ENCODE measurements around the gene CABP1. TPM values are rescaled to one million over a fixed set of nuclear protein-coding genes. Genes with fewer than 3 reads are reported as not detected.
A peak's percentile ranks its signal among the peaks of the same experiment; 100 is the strongest.

Gene CABP1
- total and polyA plus RNA-seq, 7 donors: 0.60 to 1.8 (median 1.6) TPM

DNA sequence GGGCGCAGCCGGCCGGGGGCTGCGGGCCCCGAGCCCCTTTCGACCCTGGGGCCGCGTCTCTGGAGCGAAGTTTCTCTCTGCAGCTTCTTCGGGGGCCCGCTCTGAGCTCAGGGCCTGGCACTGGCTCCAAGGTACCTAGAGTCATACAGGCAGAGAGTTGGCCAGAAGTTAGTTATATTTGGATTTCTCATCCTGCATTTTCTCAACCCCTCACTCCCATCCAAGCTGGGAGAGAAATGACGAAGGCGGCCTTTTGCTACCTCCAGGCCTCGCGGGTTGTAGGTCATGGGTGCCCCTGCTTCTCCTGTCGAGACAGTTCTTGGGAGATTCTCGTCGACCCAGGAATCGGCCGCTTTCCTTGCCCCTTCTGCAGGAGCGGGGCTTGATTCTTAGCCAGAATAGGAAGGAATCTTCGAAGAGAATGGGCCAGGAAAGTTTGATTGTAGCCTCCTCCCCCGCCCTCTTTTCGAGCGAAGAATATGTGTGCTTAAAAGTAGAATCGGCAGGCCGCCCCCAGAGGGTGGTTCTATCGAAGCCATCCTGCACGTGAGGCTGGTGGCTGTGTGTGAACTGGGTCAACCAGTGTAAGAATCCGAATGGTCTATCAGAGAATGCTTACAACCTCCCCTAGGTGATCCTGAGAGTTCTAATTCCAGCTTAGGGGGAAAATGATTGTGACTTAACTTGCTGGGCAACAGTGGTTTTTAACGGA lies 47.3 kb downstream of the CABP1 start:
- Histone ChIP-seq H3K9me3 (no peaks in the 10 kb centered on the region), H3K36me3 (no peaks in the 10 kb centered on the region), H3K4me1 (peaks cover 0 to 60% (median 48%) of the 10 kb centered on the region in 4 donors), H3K27ac (peak overlapping the region; percentile 92 to 97 (median 94)), H3K27me3 (no peaks in the 10 kb centered on the region), H3K4me3 (peak overlapping the region; percentile 77 to 100 (median 89))
- TF ChIP-seq POLR2A (IDR thresholded peaks at IDR 0.05): no peak
- TF ChIP-seq EP300 (IDR thresholded peaks at IDR 0.05): no peak
- TF ChIP-seq POLR2AphosphoS5 (IDR thresholded peaks at IDR 0.05): no peak
- TF ChIP-seq, protein P1, sequence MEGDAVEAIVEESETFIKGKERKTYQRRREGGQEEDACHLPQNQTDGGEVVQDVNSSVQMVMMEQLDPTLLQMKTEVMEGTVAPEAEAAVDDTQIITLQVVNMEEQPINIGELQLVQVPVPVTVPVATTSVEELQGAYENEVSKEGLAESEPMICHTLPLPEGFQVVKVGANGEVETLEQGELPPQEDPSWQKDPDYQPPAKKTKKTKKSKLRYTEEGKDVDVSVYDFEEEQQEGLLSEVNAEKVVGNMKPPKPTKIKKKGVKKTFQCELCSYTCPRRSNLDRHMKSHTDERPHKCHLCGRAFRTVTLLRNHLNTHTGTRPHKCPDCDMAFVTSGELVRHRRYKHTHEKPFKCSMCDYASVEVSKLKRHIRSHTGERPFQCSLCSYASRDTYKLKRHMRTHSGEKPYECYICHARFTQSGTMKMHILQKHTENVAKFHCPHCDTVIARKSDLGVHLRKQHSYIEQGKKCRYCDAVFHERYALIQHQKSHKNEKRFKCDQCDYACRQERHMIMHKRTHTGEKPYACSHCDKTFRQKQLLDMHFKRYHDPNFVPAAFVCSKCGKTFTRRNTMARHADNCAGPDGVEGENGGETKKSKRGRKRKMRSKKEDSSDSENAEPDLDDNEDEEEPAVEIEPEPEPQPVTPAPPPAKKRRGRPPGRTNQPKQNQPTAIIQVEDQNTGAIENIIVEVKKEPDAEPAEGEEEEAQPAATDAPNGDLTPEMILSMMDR (IDR thresholded peaks at IDR 0.05): no peak
- 0 to 1% methylated on average over 31 of the region's 31 CpGs for WGBS, 2 donors
- intact Hi-C loops (cut with DNase I): loop anchor here (2.0 to 5.0 kb wide), 3 partner anchors 23 to 40 kb away; partner anchors contain the start of genes ACADS and UNC119B
- DNase-seq: peak; percentile 66

DNA sequence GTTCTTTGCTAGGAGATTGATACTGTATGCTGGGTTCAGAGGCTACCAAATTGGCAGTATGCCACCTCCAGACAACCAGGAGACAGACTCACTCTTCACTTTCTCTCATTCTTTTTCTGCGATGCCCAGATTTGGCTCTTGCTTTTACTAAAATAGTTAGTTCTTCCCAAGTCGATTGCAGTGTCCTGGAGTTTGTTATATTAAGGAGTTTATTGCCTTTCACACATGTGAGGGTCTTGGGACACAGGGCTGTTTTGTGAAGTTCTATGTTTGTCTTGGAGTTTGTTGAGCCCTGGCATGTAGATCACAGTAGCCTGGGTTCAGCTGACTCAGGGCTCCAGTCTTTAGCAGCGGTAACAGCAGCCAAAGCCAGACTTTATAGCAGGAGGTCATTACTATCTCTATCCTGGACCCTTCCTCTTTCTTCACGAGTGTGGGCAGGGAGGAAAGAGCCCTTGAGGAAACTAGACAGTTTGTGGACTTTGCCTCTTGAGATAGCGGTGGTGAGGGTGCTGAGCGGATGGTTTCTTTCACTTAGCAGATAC lies 48.2 kb downstream of the CABP1 start:
- H3K4me3 ChIP-seq: peak overlapping the region; percentile 1 to 100 (median 89)
- intact Hi-C loops (cut with DNase I): loop anchor here (5.0 kb wide), 1 partner anchor 39 kb away; the partner anchor contains the start of gene ACADS
- no peaks in the 10 kb centered on the region for H3K9me3 ChIP-seq
- peak overlapping the region; percentile 92 to 97 (median 94) for H3K27ac ChIP-seq
- no peaks in the 10 kb centered on the region for H3K27me3 ChIP-seq
- no peak for DNase-seq
- H3K4me1 ChIP-seq: peaks cover 0 to 65% (median 53%) of the 10 kb centered on the region in 4 donors
- 3 to 13% methylated on average over 6 of the region's 6 CpGs for WGBS, 2 donors
- no peaks in the 10 kb centered on the region for H3K36me3 ChIP-seq
- TF ChIP-seq EP300 (IDR thresholded peaks at IDR 0.05): no peak
- TF ChIP-seq POLR2A (IDR thresholded peaks at IDR 0.05): no peak
- TF ChIP-seq, protein P1 (IDR thresholded peaks at IDR 0.05): no peak
- no peak for TF ChIP-seq POLR2AphosphoS5 (IDR thresholded peaks at IDR 0.05)

DNA sequence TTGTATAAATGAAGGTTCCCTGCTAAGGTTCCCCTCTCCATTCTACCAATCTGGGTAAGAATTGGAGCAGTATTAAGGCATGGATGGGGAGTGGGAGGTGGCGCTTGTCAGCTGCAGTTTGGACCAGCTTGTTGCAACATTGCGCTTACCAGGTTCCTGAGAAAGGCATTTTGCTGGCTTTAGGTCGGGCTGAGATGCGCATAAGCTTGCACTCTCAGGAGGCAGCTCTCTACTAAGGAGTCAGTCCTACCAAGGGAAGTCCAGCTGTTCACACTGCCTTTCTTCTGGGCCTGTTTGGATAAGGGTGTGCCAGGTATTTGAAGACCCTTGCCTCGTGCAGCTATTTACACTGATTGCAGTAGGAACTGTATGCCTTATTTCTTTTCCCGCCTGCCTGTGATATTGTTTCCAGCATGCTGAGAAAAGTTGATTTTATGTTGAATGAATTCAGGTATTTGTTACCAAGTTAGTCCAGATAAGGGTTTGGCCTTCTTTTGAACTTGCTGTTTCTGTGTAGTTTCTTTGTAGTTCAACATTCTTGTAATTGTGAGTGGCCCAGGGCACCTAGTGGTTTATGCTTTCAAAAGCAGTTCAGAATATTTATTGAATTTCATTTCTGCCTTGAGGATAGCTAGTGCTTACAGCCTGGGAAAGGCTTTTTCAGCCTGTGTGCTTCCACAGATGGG lies 49.1 kb downstream of the CABP1 start:
- 19 to 64% methylated on average over 6 of the region's 6 CpGs for WGBS, 2 donors
- no peak for DNase-seq
- Histone ChIP-seq H3K36me3 (peaks cover 4 to 7% (median 6%) of the 10 kb centered on the region in 4 donors), H3K4me3 (peak overlapping the region in 2 of 4 donors; percentile 99 to 100), H3K9me3 (no peaks in the 10 kb centered on the region), H3K4me1 (peaks cover 0 to 65% (median 53%) of the 10 kb centered on the region in 4 donors), H3K27ac (peak overlapping the region in 3 of 4 donors; percentile 94 to 97 (median 95)), H3K27me3 (no peaks in the 10 kb centered on the region)
- TF ChIP-seq POLR2AphosphoS5 (IDR thresholded peaks at IDR 0.05) (no peak), POLR2A (IDR thresholded peaks at IDR 0.05) (no peak), EP300 (IDR thresholded peaks at IDR 0.05) (no peak)
- intact Hi-C loops (cut with DNase I): loop anchor here (5.0 kb wide), 1 partner anchor 38 kb away; the partner anchor contains the start of gene ACADS

DNA sequence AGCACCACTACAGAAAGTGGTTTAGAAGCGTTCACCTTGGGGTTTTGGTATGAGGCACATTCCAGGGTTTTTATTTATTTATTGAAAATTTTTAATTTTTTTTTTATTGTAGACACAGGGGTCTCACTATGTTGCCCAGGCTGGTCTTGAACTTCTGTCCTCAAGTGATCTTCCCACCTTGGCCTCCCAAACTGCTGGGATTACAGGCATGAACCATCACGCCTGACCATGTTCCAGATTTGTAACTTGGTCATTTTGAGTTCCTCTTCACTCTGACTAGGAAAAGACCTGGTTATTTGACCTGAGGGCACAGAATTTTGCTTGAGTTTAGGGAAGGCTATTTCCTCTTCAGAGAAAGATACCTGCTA lies 49.6 kb downstream of the CABP1 start:
- Histone ChIP-seq H3K9me3 (no peaks in the 10 kb centered on the region), H3K27me3 (no peaks in the 10 kb centered on the region), H3K36me3 (peaks cover 5 to 13% (median 10%) of the 10 kb centered on the region in 4 donors), H3K27ac (no peak overlapping the region), H3K4me1 (peaks cover 0 to 65% (median 53%) of the 10 kb centered on the region in 4 donors), H3K4me3 (no peak overlapping the region)
- intact Hi-C loops (cut with DNase I): no loop called here
- no peak for DNase-seq
- WGBS, 2 donors: 41 to 80% methylated on average over 2 of the region's 2 CpGs
- TF ChIP-seq EP300 (IDR thresholded peaks at IDR 0.05) (no peak), POLR2A (IDR thresholded peaks at IDR 0.05) (no peak), POLR2AphosphoS5 (IDR thresholded peaks at IDR 0.05) (no peak)
- TF ChIP-seq, protein P1 (IDR thresholded peaks at IDR 0.05): no peak

DNA sequence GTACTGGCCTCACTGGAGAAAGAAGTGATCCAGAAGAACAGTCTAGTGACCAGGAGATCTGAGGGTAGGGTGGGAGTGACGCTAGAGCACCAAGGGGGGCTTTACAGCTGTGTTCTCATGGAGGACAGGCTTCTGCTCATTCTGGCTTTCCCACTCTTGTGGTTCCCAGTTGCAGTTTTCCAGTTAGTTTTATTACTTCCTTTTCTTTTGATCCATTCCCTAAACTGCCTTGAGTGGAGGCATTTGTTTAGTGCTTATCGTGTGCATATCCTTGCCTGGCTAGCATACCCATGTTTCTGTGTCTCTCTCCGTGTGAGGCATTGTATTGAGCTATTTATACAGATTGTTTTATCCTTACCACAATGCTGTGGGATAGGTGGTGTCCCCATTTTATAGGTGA lies 50.6 kb downstream of the CABP1 start:
- Histone ChIP-seq H3K27me3 (no peaks in the 10 kb centered on the region), H3K4me1 (peaks cover 0 to 58% (median 52%) of the 10 kb centered on the region in 4 donors), H3K36me3 (peaks cover 5 to 22% (median 14%) of the 10 kb centered on the region in 4 donors), H3K9me3 (no peaks in the 10 kb centered on the region), H3K4me3 (no peak overlapping the region), H3K27ac (no peak overlapping the region)
- TF ChIP-seq POLR2AphosphoS5 (IDR thresholded peaks at IDR 0.05) (no peak), EP300 (IDR thresholded peaks at IDR 0.05) (no peak), POLR2A (IDR thresholded peaks at IDR 0.05) (no peak)
- TF ChIP-seq, protein P1 (IDR thresholded peaks at IDR 0.05): no peak
- intact Hi-C loops (cut with DNase I): no loop called here
- DNase-seq: no peak
- 15 to 58% methylated on average over 3 of the region's 3 CpGs for WGBS, 2 donors
